Measurements from ENCODE around the gene MESP2.
A peak's percentile ranks its signal among the peaks of the same experiment; 100 is the strongest.

Gene MESP2

GRCh38 chr15:89760303-89761008, 15.7 kb upstream of the MESP2 start:
- H3K4me3 ChIP-seq (replicated peaks in 1 of 2; ENCODE audit: low read depth in 2 of 2, low read length in 2 of 2) = no peak overlapping the region
- peak; percentile 77 to 81 for DNase-seq (ENCODE audit: low read depth in 2 of 2)
- TF ChIP-seq CTCF (IDR thresholded peaks at IDR 0.05; ENCODE audit: low read depth, low read length) = peak; percentile 100

- H3K4me3 ChIP-seq (replicated peaks in 1 of 2; ENCODE audit: low read depth in 2 of 2, low read length in 2 of 2) = no peak overlapping the region
- DNase-seq (ENCODE audit: low read depth in 2 of 2) = no peak
- no peak for TF ChIP-seq CTCF (IDR thresholded peaks at IDR 0.05; ENCODE audit: low read depth, low read length)
These were observed 14.9 kb upstream of the MESP2 start for GRCh38 chr15:89761009-89761831.

- DNase-seq (ENCODE audit: low read depth in 2 of 2) = no peak
- H3K4me3 ChIP-seq (replicated peaks in 1 of 2; ENCODE audit: low read depth in 2 of 2, low read length in 2 of 2) = no peak overlapping the region
- no peak for TF ChIP-seq CTCF (IDR thresholded peaks at IDR 0.05; ENCODE audit: low read depth, low read length)
These were observed 14.2 kb upstream of the MESP2 start for GRCh38 chr15:89761929-89762328.

GRCh38 chr15:89765694-89766093, 10.4 kb upstream of the MESP2 start:
- no peak for DNase-seq (ENCODE audit: low read depth in 2 of 2)
- no peak for TF ChIP-seq CTCF (IDR thresholded peaks at IDR 0.05; ENCODE audit: low read depth, low read length)
- no peak overlapping the region for H3K4me3 ChIP-seq (replicated peaks in 1 of 2; ENCODE audit: low read depth in 2 of 2, low read length in 2 of 2)

- no peak for DNase-seq (ENCODE audit: low read depth in 2 of 2)
- no peak overlapping the region for H3K4me3 ChIP-seq (replicated peaks in 1 of 2; ENCODE audit: low read depth in 2 of 2, low read length in 2 of 2)
- TF ChIP-seq CTCF (IDR thresholded peaks at IDR 0.05; ENCODE audit: low read depth, low read length) = no peak
These were observed 9.5 kb upstream of the MESP2 start for GRCh38 chr15:89766357-89767311.

GRCh38 chr15:89767411-89767915, 8.7 kb upstream of the MESP2 start:
- no peak for TF ChIP-seq CTCF (IDR thresholded peaks at IDR 0.05; ENCODE audit: low read depth, low read length)
- DNase-seq (ENCODE audit: low read depth in 2 of 2) = no peak
- H3K4me3 ChIP-seq (replicated peaks in 1 of 2; ENCODE audit: low read depth in 2 of 2, low read length in 2 of 2) = no peak overlapping the region

All from cardiac fibroblast (primary cell).